Frontal cortex (tissue), 4 donors: Measurements from ENCODE around the gene TMEM135. TPM values are rescaled to one million over a fixed set of nuclear protein-coding genes. Genes with fewer than 3 reads are reported as not detected.
A peak's percentile ranks its signal among the peaks of the same experiment; 100 is the strongest.
"Not testable (repeated sequence)": the region's sequence is repeated elsewhere in the genome, so short reads cannot be mapped to it uniquely, and the experiment has no call there.

ENCODE experiments used
- DNase-seq, 2 donors: peaks; one replicate each; pipeline ENCODE4 v3.0.0; 2012; ENCODE audit warnings: low spot score in 2 of 2
- FAIRE-seq: peaks from 2 replicates; lab custom pipeline; 2012; peaks lifted over from hg19 to GRCh38; lab: Jason Lieb, UNC
- total RNA-seq: library from RNA; depleted of rRNA; stranded (reverse); fragments of >200 nt; gene quantifications from one replicate; pipeline ENCODE4 v1.2.3, GENCODE V29; 2014
- donor health status: control.
- donor health status: control.
- donor health status: control.

TMEM135 gene
- total RNA-seq, 1 donor from 2014 or later = 37.5 TPM

- DNase-seq (no peak), FAIRE-seq (no peak)
Observed at GRCh38 chr11:87019613-87020271, 18.0 kb upstream of the TMEM135 start.

DNA sequence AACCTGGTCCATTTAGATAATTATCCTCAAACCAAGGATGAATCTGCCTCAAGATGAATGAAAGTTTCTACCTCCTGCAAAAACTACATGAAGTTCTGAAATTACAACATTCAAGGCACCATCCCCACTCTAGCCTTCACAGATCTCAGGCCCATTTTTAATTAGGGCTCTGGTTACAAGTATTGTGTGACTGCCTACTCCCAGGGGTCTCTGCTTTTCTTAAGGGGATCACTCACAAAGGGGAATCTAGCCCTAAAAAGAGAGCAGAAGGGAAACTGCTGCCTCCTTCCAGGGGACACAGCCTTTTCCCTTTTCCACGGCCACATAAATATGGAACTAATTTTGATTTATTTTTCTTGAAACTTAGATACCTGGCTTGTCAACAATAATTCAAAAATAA, 17.4 kb upstream of the TMEM135 start:
- DNase-seq (no peak), FAIRE-seq (no peak)

DNA sequence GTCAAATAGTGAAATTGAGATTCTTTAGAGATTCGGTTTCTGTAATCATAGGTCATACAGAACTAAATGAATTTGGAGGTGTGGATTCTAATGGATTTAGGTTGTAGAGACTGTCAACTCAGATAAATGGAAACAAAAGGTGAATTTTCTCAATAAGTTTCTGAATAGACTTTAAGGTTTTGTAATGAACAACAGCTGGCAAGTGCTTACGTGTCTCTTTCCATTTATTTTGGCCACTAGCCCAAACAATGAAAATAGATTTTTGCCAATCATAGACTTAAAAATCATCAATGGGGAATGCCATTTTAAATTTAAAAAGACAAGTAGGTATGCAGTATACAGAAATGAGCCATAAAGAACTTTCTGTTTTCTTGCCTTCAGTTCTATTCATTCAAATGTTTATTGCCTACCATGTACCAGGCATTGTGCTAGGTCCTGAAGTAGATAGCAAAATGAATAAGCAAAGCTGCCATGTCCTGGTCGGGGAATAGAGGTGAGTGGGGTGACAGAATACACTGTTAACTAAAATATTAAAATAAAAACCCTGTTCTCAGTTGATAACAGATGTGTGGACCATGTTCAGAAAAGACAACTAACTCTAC, 16.9 kb upstream of the TMEM135 start:
- no peak for FAIRE-seq
- no peak for DNase-seq

GRCh38 chr11:87022254-87022653, 15.5 kb upstream of the TMEM135 start:
- DNase-seq (no peak), FAIRE-seq (no peak)

GRCh38 chr11:87022738-87023137, 15.0 kb upstream of the TMEM135 start:
- DNase-seq (no peak), FAIRE-seq (no peak)

DNA sequence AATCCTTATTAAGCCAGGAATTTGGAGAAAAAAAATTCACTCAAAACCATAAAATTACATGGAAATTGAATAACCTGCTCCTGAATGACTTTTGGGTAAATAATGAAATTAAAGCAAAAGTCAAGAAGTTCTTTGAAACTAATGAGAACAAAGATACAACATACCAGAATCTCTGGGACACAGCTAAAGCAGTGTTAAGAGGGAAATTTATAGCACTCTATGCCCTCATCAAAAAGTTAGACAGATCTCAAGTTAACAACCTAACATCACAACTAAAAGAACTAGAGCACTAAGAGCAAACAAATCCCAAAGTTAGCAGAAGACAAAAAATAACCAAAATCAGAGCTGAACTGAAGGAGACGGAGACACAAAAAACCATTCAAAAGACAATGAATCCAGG, 11.3 kb upstream of the TMEM135 start:
- FAIRE-seq, DNase-seq: not testable (repeated sequence)

DNA sequence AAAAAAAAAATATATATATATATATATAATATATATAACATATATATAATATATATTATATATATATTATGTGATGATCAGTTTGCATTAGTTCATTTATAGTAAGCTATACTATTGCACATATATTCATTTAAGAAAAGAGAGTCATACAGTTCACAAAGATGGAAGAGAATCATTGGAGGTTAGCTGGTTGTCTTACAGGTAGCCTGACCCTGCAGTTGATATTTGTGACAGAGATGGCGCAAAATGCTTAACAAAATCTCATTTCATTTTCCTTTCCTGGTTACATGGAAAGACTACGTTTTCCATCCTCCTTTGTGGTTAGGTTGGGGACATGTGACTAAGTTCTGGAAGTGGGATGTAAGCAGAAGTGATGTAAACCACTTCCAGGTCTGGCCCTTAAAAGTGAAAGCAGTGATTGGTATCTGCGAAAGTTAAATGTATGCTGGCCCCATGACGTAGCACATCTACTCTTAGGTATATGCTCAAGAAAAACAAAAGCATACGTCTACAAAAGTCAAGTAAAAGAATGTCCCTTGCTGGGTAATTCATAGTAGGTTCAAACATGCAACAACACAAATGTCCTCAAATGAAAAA, 7.2 kb upstream of the TMEM135 start:
- no peak for DNase-seq
- no peak for FAIRE-seq

GRCh38 chr11:87031433-87032170, 6.1 kb upstream of the TMEM135 start:
- FAIRE-seq (no peak), DNase-seq (no peak)

DNA sequence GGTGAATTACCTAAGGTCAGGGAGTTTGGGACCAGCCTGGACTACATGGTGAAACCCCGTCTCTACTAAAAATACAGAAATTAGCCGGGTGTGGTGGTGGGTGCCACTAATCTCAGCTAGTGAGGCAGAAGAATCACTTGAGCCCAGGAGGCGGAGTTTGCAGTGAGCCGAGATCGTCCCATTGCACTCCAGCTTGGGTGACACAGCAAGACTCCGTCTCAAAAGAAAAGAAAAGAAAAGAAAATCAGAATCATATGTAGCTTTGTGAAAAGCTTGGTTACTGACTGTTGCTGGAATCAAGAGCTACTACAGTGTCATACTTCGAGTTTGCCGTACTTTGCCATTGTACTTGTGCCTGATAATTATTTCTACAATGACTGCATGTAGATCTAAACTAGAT, 4.2 kb upstream of the TMEM135 start:
- DNase-seq (no peak), FAIRE-seq (no peak)

DNA sequence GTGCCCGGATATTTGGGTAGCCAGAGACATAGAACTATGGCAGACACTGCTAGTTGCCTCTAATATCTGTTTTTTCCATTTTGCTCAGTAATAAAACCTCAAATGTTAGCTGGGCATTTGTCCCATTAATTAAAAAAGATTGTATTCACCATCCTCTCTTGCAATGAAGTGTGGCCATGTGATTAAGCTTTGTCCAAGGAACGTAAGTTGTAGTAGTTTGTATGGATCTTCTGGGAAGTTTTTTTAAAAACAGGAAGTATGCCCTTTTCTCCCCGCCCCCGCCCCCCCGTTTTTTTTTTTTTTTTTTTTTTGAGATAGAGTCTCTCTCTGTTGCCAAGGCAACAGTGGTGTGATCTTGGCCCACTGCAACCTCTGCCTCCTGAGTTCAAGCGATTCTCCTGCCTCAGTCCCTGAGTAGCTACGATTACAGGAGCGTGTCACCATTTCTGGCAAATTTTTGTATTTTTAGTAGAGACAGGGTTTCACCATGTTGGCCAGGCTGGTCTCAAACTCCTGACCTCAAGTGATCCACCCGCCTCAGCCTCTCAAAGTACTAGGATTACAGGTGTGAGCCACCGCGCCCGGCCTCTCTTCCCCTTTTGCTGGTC, 1.7 kb upstream of the TMEM135 start:
- no peak for DNase-seq
- no peak for FAIRE-seq

DNA sequence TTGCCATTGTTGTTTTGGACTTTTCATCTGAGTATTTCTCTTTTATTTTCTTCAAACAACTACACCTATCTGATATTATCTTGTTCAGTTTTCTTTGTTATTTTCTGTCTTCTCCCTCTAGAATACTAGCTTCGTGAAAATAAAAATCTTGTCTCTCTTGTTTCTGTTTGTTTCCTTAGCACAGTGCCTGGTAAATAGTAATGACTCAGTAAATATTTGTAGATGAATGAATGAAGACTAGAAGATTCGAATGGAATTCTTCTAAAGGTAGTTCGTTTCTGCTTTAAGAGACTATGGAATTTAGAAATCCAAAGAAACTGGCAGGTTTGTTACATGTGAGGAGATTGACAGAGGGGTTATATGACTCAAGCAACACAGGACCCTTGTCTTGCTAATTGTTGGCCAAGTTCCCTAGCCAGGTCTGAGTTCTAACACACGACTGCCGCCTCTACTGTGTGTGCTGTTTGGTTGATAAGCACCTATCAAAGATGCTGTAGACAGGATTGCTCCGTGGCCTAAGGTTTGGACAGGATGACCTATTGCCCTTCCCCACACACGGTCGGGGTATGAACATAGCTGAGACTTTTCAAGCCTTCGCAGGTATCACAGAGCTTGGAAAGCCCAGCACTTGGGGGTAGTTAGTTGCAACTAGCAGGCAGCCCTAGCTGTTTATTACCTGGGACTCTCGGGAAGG, 831 bp upstream of the TMEM135 start:
- FAIRE-seq (no peak), DNase-seq (no peak)

DNA sequence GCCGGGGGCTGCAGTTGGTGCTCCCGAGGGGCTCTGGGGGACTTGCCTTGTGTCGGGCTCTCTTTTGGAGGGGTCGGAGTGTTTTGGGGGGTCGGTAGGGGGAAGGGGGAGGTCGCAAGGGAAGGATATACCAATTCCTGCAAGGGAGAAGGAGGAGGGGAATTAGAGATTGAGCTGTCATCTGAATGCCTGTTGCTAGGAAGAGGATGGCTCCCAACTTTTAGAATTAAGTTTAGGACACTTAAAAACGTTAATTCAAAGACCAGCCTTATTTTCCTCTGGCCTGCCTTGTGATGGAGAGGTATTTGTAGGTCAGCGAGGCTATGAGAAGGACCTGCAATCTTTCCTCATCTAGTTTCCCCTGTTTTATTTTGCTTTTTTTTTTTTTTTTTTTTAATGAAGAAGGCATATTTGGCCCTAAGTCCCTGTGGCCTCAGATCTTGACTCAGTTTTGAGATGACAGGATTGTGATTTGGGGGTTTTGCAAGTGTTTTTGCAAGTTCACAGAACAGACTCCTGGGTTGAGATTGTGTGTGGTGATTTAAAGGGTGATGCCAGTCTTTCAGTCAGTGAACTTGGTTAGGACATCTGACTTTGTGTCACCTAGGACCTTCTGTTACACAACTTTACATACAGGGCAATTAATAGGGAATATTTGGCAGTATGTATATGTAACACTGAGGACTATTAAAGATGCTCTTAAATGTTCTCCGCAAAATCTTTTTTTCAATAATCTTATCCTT, 672 bp downstream of the TMEM135 start:
- DNase-seq = peak in 1 of 2 donors; percentile 41
- FAIRE-seq = no peak

DNA sequence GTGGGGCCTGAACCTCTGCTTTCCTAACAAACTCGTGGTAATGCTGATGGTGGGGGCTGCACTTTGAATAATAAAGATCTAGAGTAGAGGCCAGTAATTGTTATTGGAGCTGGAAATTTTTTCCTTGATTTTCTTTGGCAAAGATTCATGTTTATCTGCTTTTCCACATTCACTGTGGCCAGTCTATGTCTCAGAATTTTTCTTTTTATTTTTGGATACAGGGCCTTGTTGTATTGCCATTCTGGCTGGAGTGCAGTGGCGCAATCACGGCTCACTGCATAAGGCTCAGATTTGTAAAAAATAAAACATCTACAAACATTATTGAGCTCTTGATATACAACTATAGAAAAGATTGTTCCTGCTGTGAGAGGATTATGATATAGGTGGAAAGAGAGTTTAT, 1.6 kb downstream of the TMEM135 start:
- FAIRE-seq (no peak), DNase-seq (no peak)

GRCh38 chr11:87043894-87044293, 6.2 kb downstream of the TMEM135 start:
- FAIRE-seq (no peak), DNase-seq (no peak)

DNA sequence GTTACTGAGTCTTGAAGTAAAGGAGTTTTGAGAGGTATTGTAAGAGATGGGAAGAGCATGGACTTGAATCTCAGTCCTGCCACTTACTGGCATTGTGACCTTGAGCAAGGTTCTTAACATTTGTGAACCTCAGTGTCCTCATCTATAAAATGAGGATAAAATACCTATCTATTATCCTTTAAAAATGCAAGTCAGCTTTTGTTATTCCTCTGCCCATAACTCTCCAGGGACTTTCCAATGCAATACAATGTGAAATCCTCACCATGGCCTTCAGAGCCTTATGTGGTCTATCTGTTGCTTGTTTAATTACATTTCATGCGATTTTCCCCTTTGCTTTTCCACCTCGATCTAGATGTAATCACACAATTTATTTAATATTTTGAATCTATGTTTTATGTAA, 9.1 kb downstream of the TMEM135 start:
- FAIRE-seq = no peak
- DNase-seq = no peak

DNA sequence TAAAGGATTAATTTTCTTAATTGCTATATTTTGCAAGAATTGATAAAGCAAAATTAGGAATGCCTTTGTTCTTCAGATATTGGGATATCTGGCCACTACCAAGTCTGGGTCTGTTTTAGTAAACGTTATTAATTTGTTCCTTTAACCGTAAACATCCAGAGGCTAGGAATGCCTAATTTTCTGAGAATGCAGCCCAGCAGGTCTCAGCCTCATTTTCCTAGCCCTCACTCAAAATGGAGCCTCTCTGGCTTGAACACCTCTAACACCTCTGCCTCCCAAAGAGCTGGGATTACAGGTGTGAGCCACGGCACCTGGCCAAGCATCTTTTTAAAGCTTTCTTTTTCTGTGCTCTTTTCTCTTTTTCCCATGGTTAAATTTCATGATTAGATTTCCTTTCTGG, 18.4 kb downstream of the TMEM135 start:
- FAIRE-seq (no peak), DNase-seq (no peak)

- DNase-seq = no peak
- FAIRE-seq = no peak
Observed at GRCh38 chr11:87057749-87058148, 20.0 kb downstream of the TMEM135 start.

GRCh38 chr11:87059596-87060390, 22.1 kb downstream of the TMEM135 start:
- no peak for DNase-seq
- no peak for FAIRE-seq
